Large intestine (tissue), 3 donors: ENCODE data around the gene ACER3. TPM values are rescaled to one million over a fixed set of nuclear protein-coding genes. Genes with fewer than 3 reads are reported as not detected.
A peak's percentile ranks its signal among the peaks of the same experiment; 100 is the strongest.
"Not testable (repeated sequence)": the region's sequence is repeated elsewhere in the genome, so short reads cannot be mapped to it uniquely, and the experiment has no call there.

Source experiments
- DNase-seq, 2 donors: peaks; one replicate each; pipeline versions ENCODE4 v3.0.0 to v3.0.0-alpha.2; 2013
- H3K27ac ChIP-seq: one replicate; pipeline ENCODE4 v1.5.1; 2013; ENCODE audit warnings: low read length
- H3K27me3 ChIP-seq: 2 replicates; pipeline ENCODE4 v1.6.1; 2013; ENCODE audit warnings: low read length; ENCODE audit not compliant: control insufficient read depth, insufficient read depth
- H3K36me3 ChIP-seq: 2 replicates; pipeline ENCODE4 v1.6.1; 2013; ENCODE audit warnings: low read length; ENCODE audit not compliant: control insufficient read depth, insufficient read depth
- H3K4me1 ChIP-seq: one replicate; pipeline ENCODE4 v1.6.1; 2013; ENCODE audit warnings: low read length; ENCODE audit not compliant: control insufficient read depth, insufficient read depth
- H3K4me3 ChIP-seq: one replicate; pipeline ENCODE4 v1.5.1; 2013; ENCODE audit warnings: low read length
- H3K9me3 ChIP-seq: one replicate; pipeline ENCODE4 v1.6.1; 2013; ENCODE audit warnings: mild to moderate bottlenecking, low read depth, low read length, moderate library complexity; ENCODE audit not compliant: control insufficient read depth
- WGBS: methylation state at CpG from one replicate; pipeline ENCODE4 v1.1.5; 2013; ENCODE audit warnings: low lambda C conversion rate; ENCODE audit not compliant: insufficient coverage; 5-methylcytosine and 5-hydroxymethylcytosine counted together
- polyA plus RNA-seq: library from polyadenylated mRNA; unstranded; fragments of 120-200 nt; gene quantifications from one replicate; pipeline ENCODE4 v1.2.1, GENCODE V29; 2013

The ACER3 gene
- polyA plus RNA-seq, 1 donor: 9.4 TPM

GRCh38 chr11:76987203-76987602 is 126.5 kb downstream of the ACER3 start:
- H3K4me1 ChIP-seq: peaks cover 51% of the 10 kb centered on the region
- WGBS: 40% methylated on average over 1 of the region's 1 CpG
- no peak overlapping the region for H3K4me3 ChIP-seq
- no peak for DNase-seq
- no peak overlapping the region for H3K27ac ChIP-seq
- no peaks in the 10 kb centered on the region for H3K27me3 ChIP-seq
- no peaks in the 10 kb centered on the region for H3K36me3 ChIP-seq
- H3K9me3 ChIP-seq: no peaks in the 10 kb centered on the region

GRCh38 chr11:76990628-76991027 is 129.9 kb downstream of the ACER3 start:
- no CpG with 5 or more reads among the region's 1 CpG for WGBS
- no peak for DNase-seq

DNA sequence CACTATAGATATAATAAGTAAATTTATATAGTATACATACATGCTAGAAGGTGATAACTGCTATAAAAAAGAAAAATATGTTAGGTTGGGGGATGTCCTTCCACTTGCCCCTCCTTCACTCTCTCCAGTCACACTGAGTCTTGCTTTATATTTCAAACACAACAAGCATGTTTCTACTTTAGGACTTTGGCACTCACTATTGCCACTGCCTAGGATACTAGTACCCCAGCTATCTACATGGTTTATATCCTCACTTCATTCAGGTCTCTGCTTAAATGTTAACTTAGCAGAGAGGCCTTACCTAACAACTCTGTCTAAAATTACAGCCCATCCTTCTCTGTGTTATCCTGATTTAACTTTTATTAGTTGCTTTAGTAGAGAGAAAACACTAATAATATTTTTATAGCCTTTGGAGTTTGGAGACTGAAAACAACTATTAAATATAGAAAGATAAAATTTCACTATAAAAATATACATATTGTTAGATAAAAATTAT is 134.4 kb downstream of the ACER3 start:
- Histone ChIP-seq H3K27me3 (no peaks in the 10 kb centered on the region), H3K27ac (peak overlapping the region; percentile 46), H3K4me3 (no peak overlapping the region), H3K36me3 (no peaks in the 10 kb centered on the region), H3K9me3 (no peaks in the 10 kb centered on the region), H3K4me1 (peaks cover 40% of the 10 kb centered on the region)
- DNase-seq: peak; percentile 52 to 73

More at GRCh38 chr11:76990628-76991027, 129.9 kb downstream of the ACER3 start:
- Histone ChIP-seq H3K4me3 (no peak overlapping the region), H3K27ac (no peak overlapping the region), H3K9me3 (no peaks in the 10 kb centered on the region), H3K36me3 (no peaks in the 10 kb centered on the region), H3K4me1 (peaks cover 57% of the 10 kb centered on the region), H3K27me3 (no peaks in the 10 kb centered on the region)

- Histone ChIP-seq H3K4me1 (peaks cover 24% of the 10 kb centered on the region), H3K4me3 (no peak overlapping the region), H3K27me3 (no peaks in the 10 kb centered on the region), H3K9me3 (no peaks in the 10 kb centered on the region), H3K27ac (no peak overlapping the region), H3K36me3 (no peaks in the 10 kb centered on the region)
- no CpG with 5 or more reads among the region's 1 CpG for WGBS
- DNase-seq: no peak
Measured at GRCh38 chr11:76997512-76997911, 136.8 kb downstream of the ACER3 start.

DNA sequence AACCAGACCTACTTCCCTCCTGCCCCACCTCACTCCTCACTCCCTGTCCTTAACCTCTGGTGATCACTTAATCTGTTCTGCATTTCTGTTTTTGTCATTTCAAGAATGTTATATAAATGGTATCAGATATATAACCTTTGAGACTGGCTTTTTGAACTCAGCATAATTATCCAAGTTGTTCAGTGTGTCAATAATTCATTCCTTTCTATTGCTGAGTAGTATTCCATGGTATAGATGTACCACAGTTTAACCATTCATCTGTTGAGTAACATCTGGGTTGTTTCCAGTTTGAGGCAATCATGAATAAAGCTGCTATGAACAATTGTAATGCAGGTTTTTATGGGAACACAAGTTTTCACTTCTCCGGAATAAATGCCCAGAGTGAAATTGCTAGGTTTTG is 138.9 kb downstream of the ACER3 start:
- H3K4me3 ChIP-seq: no peak overlapping the region
- H3K27me3 ChIP-seq: no peaks in the 10 kb centered on the region
- WGBS: no CpG with 5 or more reads among the region's 1 CpG
- no peak overlapping the region for H3K27ac ChIP-seq
- no peaks in the 10 kb centered on the region for H3K9me3 ChIP-seq
- no peaks in the 10 kb centered on the region for H3K36me3 ChIP-seq
- no peak for DNase-seq
- H3K4me1 ChIP-seq: peaks cover 11% of the 10 kb centered on the region

GRCh38 chr11:77001613-77002012 is 140.9 kb downstream of the ACER3 start:
- Histone ChIP-seq H3K27me3 (no peaks in the 10 kb centered on the region), H3K4me3 (no peak overlapping the region), H3K9me3 (peaks cover 4% of the 10 kb centered on the region), H3K36me3 (no peaks in the 10 kb centered on the region), H3K27ac (peak overlapping the region; percentile 51), H3K4me1 (no peaks in the 10 kb centered on the region)
- DNase-seq: peak; percentile 58 to 75
- WGBS: no CpG with 5 or more reads among the region's 1 CpG

GRCh38 chr11:77002776-77003175 is 142.1 kb downstream of the ACER3 start:
- DNase-seq: peak; percentile 18 to 37
- H3K36me3 ChIP-seq: no peaks in the 10 kb centered on the region

DNA sequence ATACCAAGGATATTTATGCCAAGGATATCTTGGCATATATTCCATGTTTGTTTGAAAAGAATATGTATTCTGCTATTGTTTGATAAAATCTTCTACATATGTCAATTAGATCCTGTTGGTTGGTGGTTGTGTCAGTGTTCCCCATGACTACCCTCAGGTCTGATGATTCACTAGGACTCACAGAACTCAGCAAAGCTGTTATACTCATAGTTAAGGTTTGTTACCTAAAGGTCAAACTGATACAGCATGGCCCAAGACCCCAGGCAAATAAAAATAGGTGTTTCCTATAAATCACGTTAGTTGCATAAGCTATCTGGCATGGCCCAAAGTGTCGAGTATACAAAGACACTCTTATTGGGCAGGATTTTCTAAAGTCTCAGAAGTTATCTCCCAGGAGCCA is 143.2 kb downstream of the ACER3 start:
- Histone ChIP-seq H3K27me3 (no peaks in the 10 kb centered on the region), H3K36me3 (no peaks in the 10 kb centered on the region), H3K27ac (no peak overlapping the region), H3K4me1 (no peaks in the 10 kb centered on the region), H3K4me3 (no peak overlapping the region), H3K9me3 (peaks cover 4% of the 10 kb centered on the region)
- WGBS: no CpG with 5 or more reads among the region's 2 CpGs
- DNase-seq: no peak

More at GRCh38 chr11:77002776-77003175, 142.1 kb downstream of the ACER3 start:
- Histone ChIP-seq H3K27me3 (no peaks in the 10 kb centered on the region), H3K4me3 (no peak overlapping the region), H3K4me1 (no peaks in the 10 kb centered on the region), H3K27ac (no peak overlapping the region), H3K9me3 (peaks cover 4% of the 10 kb centered on the region)
- WGBS: 13% methylated on average over 1 of the region's 2 CpGs

GRCh38 chr11:77009533-77010160 is 148.9 kb downstream of the ACER3 start:
- Histone ChIP-seq H3K4me3 (no peak overlapping the region), H3K27me3 (no peaks in the 10 kb centered on the region), H3K9me3 (peaks cover 4% of the 10 kb centered on the region), H3K4me1 (no peaks in the 10 kb centered on the region), H3K36me3 (no peaks in the 10 kb centered on the region), H3K27ac (no peak overlapping the region)
- no peak for DNase-seq

GRCh38 chr11:77014669-77015068 is 154.0 kb downstream of the ACER3 start:
- Histone ChIP-seq H3K4me1 (peaks cover 2% of the 10 kb centered on the region), H3K27me3 (no peaks in the 10 kb centered on the region), H3K4me3 (no peak overlapping the region), H3K27ac (no peak overlapping the region), H3K36me3 (no peaks in the 10 kb centered on the region), H3K9me3 (no peaks in the 10 kb centered on the region)
- DNase-seq: no peak
- WGBS: no CpG with 5 or more reads among the region's 2 CpGs

GRCh38 chr11:77018396-77018924 is 157.7 kb downstream of the ACER3 start:
- H3K27ac ChIP-seq, H3K4me1 ChIP-seq, DNase-seq, H3K4me3 ChIP-seq, H3K36me3 ChIP-seq, H3K27me3 ChIP-seq, H3K9me3 ChIP-seq: not testable (repeated sequence)
- 67% methylated on average over 1 of the region's 2 CpGs for WGBS
